K562 (cell line): ENCODE measurements around the gene TUT1. TPM values are rescaled to one million over a fixed set of nuclear protein-coding genes. Genes with fewer than 3 reads are reported as not detected.

ENCODE experiments used
- BACH1 ChIP-seq: fragments of 200-800 bp; sonication (Bioruptor generic); IDR thresholded peaks from 2 replicates; pipeline ENCODE4 v1.6.1; 2016; ENCODE audit warnings: missing genetic modification characterization, missing compliant biosample characterization
- CC2D1A ChIP-seq: fragments of 450-650 bp; IDR thresholded peaks from 2 replicates; pipeline ENCODE4 v1.6.1; 2017; ENCODE audit warnings: mild to moderate bottlenecking
- EP300 ChIP-seq: IDR thresholded peaks from 2 replicates; pipeline ENCODE4 v1.6.1; 2012; ENCODE audit warnings: low read length, improper control_type of control experiment
- ERF ChIP-seq: fragments of 450-650 bp; formaldehyde crosslinking; IDR thresholded peaks from 2 replicates; pipeline ENCODE4 v1.4.0; 2020; ENCODE audit warnings: mild to moderate bottlenecking, mixed read lengths
- KDM4B ChIP-seq, 2 experiments: fragments of 450-650 bp in 1 of 2; sonication (generic) in 1 of 2; IDR thresholded peaks; 2 replicates each; pipeline ENCODE4 v1.6.1; 2016 to 2017; ENCODE audit warnings: borderline replicate concordance in 2 of 2, antibody characterized with exemption in 1 of 2, low read depth in 1 of 2, mild to moderate bottlenecking in 1 of 2
- KDM5B ChIP-seq: fragments of 200-600 bp; sonication (generic); IDR thresholded peaks from 2 replicates; pipeline ENCODE4 v1.6.1; 2012; ENCODE audit warnings: low read depth, mild to moderate bottlenecking, moderate library complexity, low read length, control low read depth, inconsistent platforms; ENCODE audit not compliant: insufficient replicate concordance
- LARP7 ChIP-seq: fragments of 450-650 bp; IDR thresholded peaks from 2 replicates; pipeline ENCODE4 v1.6.1; 2016
- NCOA6 ChIP-seq: fragments of 450-650 bp; IDR thresholded peaks from 2 replicates; pipeline ENCODE4 v1.6.1; 2017; ENCODE audit warnings: mild to moderate bottlenecking
- NFE2L1 ChIP-seq: fragments of 450-650 bp; IDR thresholded peaks from 2 replicates; pipeline ENCODE4 v1.6.1; 2016; ENCODE audit warnings: missing genetic modification characterization, low read depth, mild to moderate bottlenecking, missing compliant biosample characterization, moderate library complexity, borderline replicate concordance
- NFYB ChIP-seq: IDR thresholded peaks from 2 replicates; pipeline ENCODE4 v1.6.1; 2011; ENCODE audit warnings: mild to moderate bottlenecking, moderate library complexity; ENCODE audit not compliant: insufficient read length; ENCODE audit errors: extremely low read depth
- RAD51 ChIP-seq: fragments of 450-650 bp; IDR thresholded peaks from 2 replicates; pipeline ENCODE4 v1.7.1; 2016; ENCODE audit warnings: low read depth, mild to moderate bottlenecking, borderline replicate concordance
- SMARCE1 ChIP-seq: fragments of 450-650 bp; IDR thresholded peaks from 2 replicates; pipeline ENCODE4 v1.7.1; 2016; ENCODE audit warnings: mild to moderate bottlenecking
- ZKSCAN1 ChIP-seq: fragments of 150-350 bp; IDR thresholded peaks from 2 replicates; pipeline ENCODE4 v1.6.1; 2016; ENCODE audit warnings: low read depth, low read length
- ZNF583 ChIP-seq: fragments of 250-450 bp; sonication (Bioruptor Pico); IDR thresholded peaks from 2 replicates; pipeline ENCODE4 v1.4.0; 2020
- polyA plus RNA-seq, 8 experiments: library from polyadenylated mRNA; depleted of rRNA in 4 of 8; stranded (reverse) in 5 of 8; unstranded in 3 of 8; fragments of >200 nt; fragmentation: Nextera tagmentation in 2 of 8; fragmentation: Illumina TruSeq in 1 of 8; extraction: Ambion mirVana in 2 of 8; extraction: Trizol in 1 of 8; gene quantifications; 2 replicates each; pipeline versions ENCODE4 v1.2.1 to v1.2.3, GENCODE V29; 2011 to 2014; ENCODE audit warnings: inconsistent platforms in 1 of 8, missing spikeins in 1 of 8
- total RNA-seq, 7 experiments: library from RNA; depleted of rRNA in 6 of 7; stranded (reverse); fragments of >200 nt in 6 of 7; fragmentation: Illumina TruSeq in 2 of 7; extraction: Trizol in 2 of 7; gene quantifications; 2 replicates each; pipeline versions ENCODE4 v1.2.1 to v1.2.3, GENCODE V29; 2011 to 2021; ENCODE audit warnings: low replicate concordance in 1 of 7
- TF ChIP-seq, protein P1 (sequence below): sonication (generic); formaldehyde crosslinking; IDR thresholded peaks from 2 replicates; pipeline ENCODE4 v1.8.0; 2022; ENCODE audit warnings: mild to moderate bottlenecking, low read depth, missing genetic modification reagents
- TF ChIP-seq, protein P2 (sequence below): fragments of 250-450 bp; sonication (Bioruptor Pico); IDR thresholded peaks from 2 replicates; pipeline ENCODE4 v1.4.0; 2020; ENCODE audit warnings: borderline replicate concordance

TUT1 gene
- total and polyA plus RNA-seq, 9 of the 15 experiments (the other 6 are each of a cell fraction or from before 2014, with no cell fraction given), result 0.66 to 44.3 (median 15.7) TPM

DNA sequence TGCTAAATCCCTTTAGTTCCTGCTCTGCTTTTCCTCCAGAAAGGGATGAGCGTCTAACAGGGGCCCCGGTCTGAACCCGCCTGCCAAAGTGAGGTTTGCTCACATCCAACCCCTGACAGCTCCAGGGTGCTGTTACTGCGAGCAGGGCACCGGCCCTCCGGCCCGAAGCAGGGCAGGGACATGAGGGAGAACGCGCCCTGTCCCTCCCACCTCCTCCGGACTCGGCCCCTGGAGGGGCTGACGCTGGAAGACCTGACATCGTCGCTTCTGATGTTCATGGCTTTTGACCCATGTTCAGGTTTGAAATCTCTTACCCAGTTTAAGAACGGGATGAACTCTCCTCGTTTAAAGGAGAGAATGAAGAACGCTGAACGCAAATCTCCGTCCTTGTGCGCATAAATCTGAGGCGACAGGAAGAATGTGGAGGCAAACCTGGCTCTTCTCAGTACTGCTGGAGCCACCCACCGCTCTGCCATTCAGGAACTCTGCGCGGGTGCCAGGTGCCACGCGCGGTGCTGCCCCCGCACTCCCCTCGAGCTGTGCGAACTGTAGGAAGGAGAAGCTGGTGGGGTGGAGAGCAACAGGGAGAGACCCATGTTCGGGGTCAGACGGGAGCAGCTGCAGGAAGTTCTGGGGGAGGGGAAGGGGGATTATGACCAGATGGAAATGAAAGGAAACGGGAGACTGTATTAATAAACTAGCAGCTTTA is 16.8 kb downstream of the TUT1 start (continued):
- TF ChIP-seq ZNF583 (CRISPR knock-in tag) (no peak), ZKSCAN1 (no peak), LARP7 (no peak), KDM5B (no peak), CC2D1A (no peak), NFYB (no peak), SMARCE1 (0 out of 2 replicates have a peak, but pooled peaks have one; percentile 6), BACH1 (tag) (no peak), NFE2L1 (tag) (no peak), NCOA6 (no peak), EP300 (no peak), RAD51 (no peak), KDM4B (IDR thresholded peaks at IDR 0.05; ENCODE audit: borderline replicate concordance in 2 of 2, low read depth in 1 of 2) (0 out of 4 replicates have a peak, but pooled peaks of 1 of the 2 experiments have one; percentile 2), ERF (CRISPR knock-in tag) (no peak)
- TF ChIP-seq, protein P1, sequence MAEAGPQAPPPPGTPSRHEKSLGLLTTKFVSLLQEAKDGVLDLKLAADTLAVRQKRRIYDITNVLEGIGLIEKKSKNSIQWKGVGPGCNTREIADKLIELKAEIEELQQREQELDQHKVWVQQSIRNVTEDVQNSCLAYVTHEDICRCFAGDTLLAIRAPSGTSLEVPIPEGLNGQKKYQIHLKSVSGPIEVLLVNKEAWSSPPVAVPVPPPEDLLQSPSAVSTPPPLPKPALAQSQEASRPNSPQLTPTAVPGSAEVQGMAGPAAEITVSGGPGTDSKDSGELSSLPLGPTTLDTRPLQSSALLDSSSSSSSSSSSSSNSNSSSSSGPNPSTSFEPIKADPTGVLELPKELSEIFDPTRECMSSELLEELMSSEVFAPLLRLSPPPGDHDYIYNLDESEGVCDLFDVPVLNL (CRISPR knock-in tag), result 0 out of 2 replicates have a peak, but pooled peaks have one; percentile 27
- TF ChIP-seq, protein P2, sequence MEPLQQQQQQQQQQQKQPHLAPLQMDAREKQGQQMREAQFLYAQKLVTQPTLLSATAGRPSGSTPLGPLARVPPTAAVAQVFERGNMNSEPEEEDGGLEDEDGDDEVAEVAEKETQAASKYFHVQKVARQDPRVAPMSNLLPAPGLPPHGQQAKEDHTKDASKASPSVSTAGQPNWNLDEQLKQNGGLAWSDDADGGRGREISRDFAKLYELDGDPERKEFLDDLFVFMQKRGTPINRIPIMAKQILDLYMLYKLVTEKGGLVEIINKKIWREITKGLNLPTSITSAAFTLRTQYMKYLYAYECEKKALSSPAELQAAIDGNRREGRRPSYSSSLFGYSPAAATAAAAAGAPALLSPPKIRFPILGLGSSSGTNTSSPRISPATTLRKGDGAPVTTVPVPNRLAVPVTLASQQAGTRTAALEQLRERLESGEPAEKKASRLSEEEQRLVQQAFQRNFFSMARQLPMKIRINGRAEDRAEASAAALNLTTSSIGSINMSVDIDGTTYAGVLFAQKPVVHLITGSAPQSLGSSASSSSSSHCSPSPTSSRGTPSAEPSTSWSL, result no peak
